NCI-H82 treated with DMSO at 0.1 percent for 48 hours (cell line): Measurements from ENCODE around the gene IRF2BPL.

Experiments
- DNase-seq: peaks from one replicate; lab custom pipeline; 2025; ENCODE audit not compliant: unreplicated experiment; lab: John Stamatoyannopoulos, UW

The IRF2BPL gene

GRCh38 chr14:77055306-77055705 lies 26.8 kb upstream of the IRF2BPL start:
- DNase-seq, result no peak

- DNase-seq, result no peak
Measured at GRCh38 chr14:77053046-77053841, 24.7 kb upstream of the IRF2BPL start.

- no peak for DNase-seq
Measured at GRCh38 chr14:77052281-77053044, 24.0 kb upstream of the IRF2BPL start.

DNA sequence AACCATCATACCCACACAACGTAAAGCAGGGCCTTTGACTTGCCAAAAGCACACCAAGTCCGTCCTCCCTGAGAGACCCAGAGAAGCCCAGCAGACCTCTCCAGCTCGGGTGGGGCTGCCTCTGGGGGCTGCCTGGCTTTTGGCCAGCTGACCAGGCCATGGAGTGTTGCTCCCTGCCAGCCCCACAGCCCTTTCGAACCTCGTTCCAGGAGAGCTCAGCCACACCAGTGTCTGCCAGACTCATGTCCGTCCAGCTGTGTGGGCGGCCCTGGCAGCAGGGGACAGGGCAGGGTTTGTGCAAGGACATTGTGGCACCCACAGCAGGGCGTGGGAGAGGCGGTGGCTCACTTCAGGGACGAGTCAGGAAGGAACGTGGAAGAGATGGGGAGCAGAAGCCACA lies 22.6 kb upstream of the IRF2BPL start:
- DNase-seq, result no peak

- DNase-seq, result no peak
Measured at GRCh38 chr14:77046721-77047120, 18.2 kb upstream of the IRF2BPL start.

- no peak for DNase-seq
Measured at GRCh38 chr14:77045238-77046162, 17.0 kb upstream of the IRF2BPL start.

- no peak for DNase-seq
Measured at GRCh38 chr14:77044783-77045237, 16.3 kb upstream of the IRF2BPL start.

DNA sequence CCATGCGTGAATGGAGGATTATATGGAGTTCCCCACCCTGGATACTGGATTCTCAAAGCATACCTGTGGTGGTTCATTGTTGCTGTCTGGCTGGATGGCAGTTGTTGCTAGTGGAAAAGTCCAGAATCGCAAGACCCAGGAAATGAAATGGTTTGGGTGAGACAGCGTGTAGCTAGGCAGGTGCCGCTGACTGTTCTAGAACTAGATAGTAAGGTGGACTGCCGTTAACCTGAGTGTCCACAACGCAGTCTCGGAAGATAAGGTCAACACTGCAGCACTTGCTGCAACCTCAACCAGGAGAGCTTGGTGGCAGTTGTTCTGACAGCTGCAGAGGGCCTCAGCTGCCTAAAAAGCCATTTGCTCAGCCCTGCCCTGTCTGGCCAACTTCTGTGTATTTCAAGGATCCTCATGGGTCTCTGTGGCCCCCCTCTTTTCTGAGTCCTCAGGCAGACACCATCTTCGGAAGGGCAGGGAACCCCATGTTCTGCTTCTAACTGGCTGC lies 15.5 kb upstream of the IRF2BPL start:
- no peak for DNase-seq

- no peak for DNase-seq
Measured at GRCh38 chr14:77043177-77043983, 14.9 kb upstream of the IRF2BPL start.

DNA sequence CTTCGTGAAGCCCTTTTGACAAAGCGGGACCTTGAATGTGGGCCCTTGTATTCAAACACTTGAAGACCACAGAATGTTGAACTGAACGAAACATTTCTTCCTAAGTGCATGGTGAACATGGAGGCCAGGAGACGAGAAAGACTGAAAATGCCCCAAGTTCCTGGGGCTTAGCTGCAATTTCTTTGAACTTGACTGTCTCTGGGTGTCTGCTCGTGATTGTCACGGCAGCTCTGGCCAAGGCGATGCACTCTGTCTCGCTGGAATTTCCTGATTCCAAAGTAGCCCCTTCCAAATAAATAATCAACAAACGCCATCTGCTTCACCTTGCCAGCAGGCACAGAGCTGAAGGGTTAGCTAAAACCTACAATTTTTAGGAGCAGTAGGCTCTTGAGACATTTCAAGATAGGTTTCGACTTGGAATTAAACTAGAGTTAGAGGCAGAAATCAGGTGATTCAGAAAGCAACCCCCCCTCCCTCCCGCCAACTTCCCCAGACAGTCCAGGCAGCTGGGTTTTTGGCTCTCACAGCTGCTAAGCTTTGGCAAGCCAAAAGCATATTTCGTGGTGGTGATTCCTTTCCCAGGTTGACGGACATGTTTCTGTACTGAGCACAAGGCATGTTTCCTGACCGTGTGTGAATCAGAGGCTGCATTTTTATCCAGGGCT lies 13.5 kb upstream of the IRF2BPL start:
- no peak for DNase-seq

GRCh38 chr14:77040741-77041653 lies 12.5 kb upstream of the IRF2BPL start:
- DNase-seq, result no peak

DNA sequence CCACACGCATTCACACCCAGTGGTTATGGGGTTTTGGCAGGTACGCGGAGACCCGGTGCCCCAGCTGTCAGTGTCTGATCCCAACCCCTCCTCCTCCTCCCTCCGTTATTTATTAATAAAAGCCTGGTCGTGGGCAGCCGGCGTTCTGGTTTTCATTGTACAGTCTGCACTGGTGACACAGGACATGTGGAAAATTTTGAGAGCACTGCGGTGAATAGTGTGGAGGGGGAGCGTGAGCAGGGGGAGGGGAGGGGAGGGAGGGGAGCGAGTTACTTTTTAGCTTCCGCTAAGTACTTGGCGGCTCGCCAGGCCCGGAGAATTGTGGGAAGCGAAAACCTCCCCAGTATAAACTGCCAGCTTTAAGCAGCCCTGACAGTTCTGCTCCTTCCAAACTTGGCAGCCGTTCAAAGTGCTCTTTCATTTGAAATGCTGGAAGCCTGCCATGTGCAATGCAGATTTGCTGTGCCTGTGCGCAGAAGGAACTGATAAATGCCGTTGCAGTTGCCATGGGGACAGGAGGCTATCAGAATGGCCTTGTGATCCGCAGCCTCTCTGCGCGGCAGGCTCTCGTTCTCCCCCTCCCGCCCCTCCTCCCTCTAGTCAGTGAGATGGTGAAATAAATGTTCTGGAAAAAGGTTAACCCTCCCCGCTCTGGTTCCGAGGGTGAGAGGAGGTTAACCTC lies 11.7 kb upstream of the IRF2BPL start:
- peak; percentile 94 for DNase-seq

DNA sequence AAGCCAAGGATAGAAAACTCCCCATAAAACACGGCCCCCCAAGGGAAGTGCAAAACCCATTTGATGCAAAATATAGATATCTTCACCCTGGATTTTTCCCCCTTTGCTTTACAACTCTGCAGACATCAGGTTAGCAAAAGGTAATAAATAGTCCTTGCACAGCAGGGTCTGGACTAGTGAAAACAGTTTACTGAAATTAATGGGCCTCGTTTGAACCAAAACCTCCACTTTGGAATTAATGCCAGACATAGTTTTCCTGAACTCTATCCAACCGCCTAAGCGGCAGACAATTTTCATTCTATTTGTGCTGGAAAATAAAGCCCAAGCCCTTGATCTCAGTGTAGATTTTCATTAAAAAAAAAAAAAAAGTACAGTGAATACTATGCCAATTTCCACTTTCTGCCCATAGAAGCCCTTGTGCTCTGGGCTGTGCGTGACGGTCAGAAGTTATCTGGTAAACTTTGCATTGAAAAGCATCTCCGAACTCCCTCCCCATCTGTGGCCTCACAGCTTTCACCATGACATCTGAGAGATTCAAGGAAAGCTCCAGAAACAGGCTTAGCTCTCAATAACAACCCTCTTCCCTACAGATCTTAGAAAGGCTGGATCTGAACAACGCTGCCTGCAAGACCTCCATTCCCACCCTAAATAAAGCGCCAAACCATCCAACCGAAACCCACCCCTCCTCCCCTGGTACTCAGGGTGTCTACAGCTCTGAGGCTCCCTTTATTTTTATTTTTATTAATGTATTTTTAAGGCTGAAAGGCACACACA lies 11.0 kb upstream of the IRF2BPL start:
- DNase-seq, result peak; percentile 21

GRCh38 chr14:77037938-77038568 lies 9.5 kb upstream of the IRF2BPL start:
- no peak for DNase-seq

GRCh38 chr14:77037215-77037937 lies 8.9 kb upstream of the IRF2BPL start:
- no peak for DNase-seq
